SIG-M5 treated with dmso at 0.1 percent for 504 hours (cell line): Measurements from ENCODE around the gene ARHGDIG.
"Not testable (repeated sequence)": the region's sequence is repeated elsewhere in the genome, so short reads cannot be mapped to it uniquely, and the experiment has no call there.

ENCODE experiments used
- DNase-seq: peaks from one replicate; lab custom pipeline; 2025; ENCODE audit not compliant: unreplicated experiment; lab: John Stamatoyannopoulos, UW

Gene ARHGDIG

GRCh38 chr16:280552-280951, at the start of gene ARHGDIG:
Gene ARHGDIG (plus strand): TSS chr16:280591. CDS start chr16:280681, 90 bp downstream.
- DNase-seq, result no peak

- no peak for DNase-seq
These were observed 49.4 kb upstream of the ARHGDIG start for GRCh38 chr16:230949-231348.

GRCh38 chr16:234468-235305, 45.7 kb upstream of the ARHGDIG start, which contains the start of gene FAM234A:
Gene FAM234A (plus strand): TSS chr16:234821. CDS start chr16:254414, 19,593 bp downstream.
- DNase-seq, result peak; percentile 94

- DNase-seq, result no peak
These were observed 40.5 kb upstream of the ARHGDIG start for GRCh38 chr16:239948-240277.

GRCh38 chr16:240559-240958, 39.8 kb upstream of the ARHGDIG start:
- DNase-seq, result no peak

- no peak for DNase-seq
These were observed 38.1 kb upstream of the ARHGDIG start for GRCh38 chr16:242281-242680.

GRCh38 chr16:243348-243747, 37.0 kb upstream of the ARHGDIG start:
- DNase-seq, result no peak

GRCh38 chr16:245105-245504, 35.3 kb upstream of the ARHGDIG start:
- DNase-seq, result no peak

GRCh38 chr16:247027-247426, 33.4 kb upstream of the ARHGDIG start:
- no peak for DNase-seq

- DNase-seq, result no peak
These were observed 31.0 kb upstream of the ARHGDIG start for GRCh38 chr16:249431-249830.

GRCh38 chr16:252366-253337, 27.7 kb upstream of the ARHGDIG start:
- no peak for DNase-seq

- DNase-seq, result no peak
These were observed 26.6 kb upstream of the ARHGDIG start for GRCh38 chr16:253833-254232.

GRCh38 chr16:254461-254860, 25.9 kb upstream of the ARHGDIG start:
- no peak for DNase-seq

GRCh38 chr16:255183-255582, 25.2 kb upstream of the ARHGDIG start:
- DNase-seq, result no peak

- DNase-seq, result not testable (repeated sequence)
These were observed 22.3 kb upstream of the ARHGDIG start for GRCh38 chr16:258091-258490.

GRCh38 chr16:259226-259625, 21.2 kb upstream of the ARHGDIG start:
- no peak for DNase-seq

GRCh38 chr16:259814-260253, 20.6 kb upstream of the ARHGDIG start:
- no peak for DNase-seq

GRCh38 chr16:260326-260725, 20.1 kb upstream of the ARHGDIG start:
- no peak for DNase-seq

GRCh38 chr16:261031-261691, 19.2 kb upstream of the ARHGDIG start:
- no peak for DNase-seq

GRCh38 chr16:262121-262745, 18.2 kb upstream of the ARHGDIG start:
- DNase-seq, result no peak
